Measurements from ENCODE around the gene ECE2. TPM values are rescaled to one million over a fixed set of nuclear protein-coding genes. Genes with fewer than 3 reads are reported as not detected.

ECE2 gene
- total RNA-seq, 6 experiments from 2014 or later = not detected

GRCh38 chr3:184272269-184272668, 3.6 kb upstream of the ECE2 start:
- TF ChIP-seq POLR2A (IDR thresholded peaks at IDR 0.05) (no peak), CTCF (IDR thresholded peaks at IDR 0.05) (no peak)
- WGBS (ENCODE audit: insufficient coverage, low coverage, low lambda C conversion rate, missing lambda C conversion rate) = 0% methylated on average over 1 of the region's 1 CpG
- ATAC-seq = no peak
- Histone ChIP-seq H3K27me3 (no peaks in the 10 kb centered on the region), H3K4me1 (no peaks in the 10 kb centered on the region), H3K36me3 (no peaks in the 10 kb centered on the region), H3K27ac (no peak overlapping the region), H3K4me3 (no peak overlapping the region), H3K9me3 (no peaks in the 10 kb centered on the region)
- intact Hi-C loops (cut with DNase I) = no loop called here
- no peak for DNase-seq

- DNase-seq (no peak), ATAC-seq (no peak)
- Histone ChIP-seq H3K36me3 (no peaks in the 10 kb centered on the region), H3K4me1 (no peaks in the 10 kb centered on the region), H3K27ac (no peak overlapping the region), H3K27me3 (no peaks in the 10 kb centered on the region), H3K9me3 (no peaks in the 10 kb centered on the region), H3K4me3 (no peak overlapping the region)
- TF ChIP-seq POLR2A (IDR thresholded peaks at IDR 0.05) (no peak), CTCF (IDR thresholded peaks at IDR 0.05) (no peak)
- WGBS (ENCODE audit: insufficient coverage, low coverage, low lambda C conversion rate, missing lambda C conversion rate) = 67% methylated on average over 3 of the region's 12 CpGs
- intact Hi-C loops (cut with DNase I) = no loop called here
These were observed 481 bp upstream of the ECE2 start for GRCh38 chr3:184275381-184275701.

- Histone ChIP-seq H3K4me1 (no peaks in the 10 kb centered on the region), H3K27me3 (no peaks in the 10 kb centered on the region), H3K4me3 (no peak overlapping the region), H3K27ac (no peak overlapping the region), H3K36me3 (no peaks in the 10 kb centered on the region), H3K9me3 (no peaks in the 10 kb centered on the region)
- intact Hi-C loops (cut with DNase I) = no loop called here
- ATAC-seq (no peak), DNase-seq (no peak)
- 100% methylated on average over 5 of the region's 6 CpGs for WGBS (ENCODE audit: insufficient coverage, low coverage, low lambda C conversion rate, missing lambda C conversion rate)
- TF ChIP-seq CTCF (IDR thresholded peaks at IDR 0.05) (no peak), POLR2A (IDR thresholded peaks at IDR 0.05) (no peak)
These were observed 1.5 kb downstream of the ECE2 start for GRCh38 chr3:184277366-184277765.

GRCh38 chr3:184282941-184283340, 7.1 kb downstream of the ECE2 start:
- H3K36me3 ChIP-seq = no peaks in the 10 kb centered on the region

More at GRCh38 chr3:184282941-184283340, 7.1 kb downstream of the ECE2 start:
- Histone ChIP-seq H3K27me3 (no peaks in the 10 kb centered on the region), H3K9me3 (no peaks in the 10 kb centered on the region), H3K4me1 (no peaks in the 10 kb centered on the region), H3K27ac (no peak overlapping the region), H3K4me3 (no peak overlapping the region)
- WGBS (ENCODE audit: insufficient coverage, low coverage, low lambda C conversion rate, missing lambda C conversion rate) = 83% methylated on average over 4 of the region's 4 CpGs
- no peak for TF ChIP-seq POLR2A (IDR thresholded peaks at IDR 0.05)
- TF ChIP-seq CTCF (IDR thresholded peaks at IDR 0.05) = no peak
- intact Hi-C loops (cut with DNase I) = loop anchor here in 1 of 2 donors (10.0 kb wide), 1 partner anchor 388 kb away; no protein-coding TSS in a partner anchor
- ATAC-seq (no peak), DNase-seq (no peak)

Data from right lobe of liver (tissue), 6 donors.